Left ventricle myocardium superior (tissue), 1 donor: ENCODE data around the gene ZMYM3. TPM values are rescaled to one million over a fixed set of nuclear protein-coding genes. Genes with fewer than 3 reads are reported as not detected.

Experiments
- ATAC-seq: fragments of 200-7000 bp; cut with Tn5 transposase; one replicate; pipeline ENCODE4 v1.9.1; 2020; ENCODE audit warnings: mild to moderate bottlenecking, moderate library complexity
- DNase-seq: peaks from one replicate; pipeline ENCODE4 v3.0.0-alpha.2; 2020
- intact Hi-C: fragments of 100-400 bp; cut with micrococcal nuclease; formaldehyde crosslinking; loops from one replicate; pipeline ENCODE4 v1.11.0; 2022
- total RNA-seq: library from RNA; stranded (reverse); fragmentation: NEBNext Ultra II Directional; extraction: Animal tissue kit (Norgen Biotek cat#: 25700); gene quantifications from one replicate; pipeline ENCODE4 v1.2.1, GENCODE V29; 2021
- donor health status: DM: no; HTN: yes; CAD: no; lungs with severe emphysema.

Gene ZMYM3
- total RNA-seq, 1 donor from 2014 or later: 16.3 TPM

- ATAC-seq (no peak), DNase-seq (no peak)
- intact Hi-C loops: no loop called here
These were observed 32.8 kb downstream of the ZMYM3 start for GRCh38 chrX:71221145-71221544.

GRCh38 chrX:71217298-71217697, 36.6 kb downstream of the ZMYM3 start:
- DNase-seq (no peak), ATAC-seq (no peak)
- intact Hi-C loops: no loop called here

- ATAC-seq (no peak), DNase-seq (no peak)
- intact Hi-C loops: no loop called here
These were observed 37.5 kb downstream of the ZMYM3 start for GRCh38 chrX:71216485-71216884.

GRCh38 chrX:71215338-71215912, 38.5 kb downstream of the ZMYM3 start:
- no peak for ATAC-seq
- intact Hi-C loops: no loop called here

GRCh38 chrX:71214604-71215337, 39.2 kb downstream of the ZMYM3 start:
- DNase-seq: no peak
- no peak for ATAC-seq
- intact Hi-C loops: no loop called here

More at GRCh38 chrX:71215338-71215912, 38.5 kb downstream of the ZMYM3 start:
- no peak for DNase-seq

- ATAC-seq: no peak
- no peak for DNase-seq
- intact Hi-C loops: no loop called here
These were observed 39.8 kb downstream of the ZMYM3 start for GRCh38 chrX:71214152-71214551.

GRCh38 chrX:71212536-71212935, 41.4 kb downstream of the ZMYM3 start:
- intact Hi-C loops: no loop called here
- no peak for ATAC-seq
- DNase-seq: no peak

- no peak for ATAC-seq
These were observed 43.1 kb downstream of the ZMYM3 start for GRCh38 chrX:71210816-71211215.

GRCh38 chrX:71199252-71200008, 54.5 kb downstream of the ZMYM3 start:
- intact Hi-C loops: no loop called here
- DNase-seq (no peak), ATAC-seq (no peak)

More at GRCh38 chrX:71210816-71211215, 43.1 kb downstream of the ZMYM3 start:
- DNase-seq: no peak
- intact Hi-C loops: no loop called here

GRCh38 chrX:71198066-71198465, 55.9 kb downstream of the ZMYM3 start:
- intact Hi-C loops: no loop called here
- ATAC-seq: no peak
- no peak for DNase-seq

- intact Hi-C loops: no loop called here
- ATAC-seq (no peak), DNase-seq (no peak)
These were observed 57.8 kb downstream of the ZMYM3 start for GRCh38 chrX:71195964-71196649.

GRCh38 chrX:71191248-71191647, 62.7 kb downstream of the ZMYM3 start:
- intact Hi-C loops: no loop called here
- DNase-seq (no peak), ATAC-seq (no peak)

Other genes starting within 250 kb of the ZMYM3 start
- gene SNX12, start 185.8 kb downstream of the ZMYM3 start, total RNA-seq: 45.4 TPM
- gene FOXO4, start 158.3 kb downstream of the ZMYM3 start, total RNA-seq: 56.3 TPM
- not detected for gene CXorf65, start 147.4 kb downstream of the ZMYM3 start, total RNA-seq
- gene IL2RG, start 142.6 kb downstream of the ZMYM3 start, total RNA-seq: 3.0 TPM
- 18.3 TPM for gene MED12, start 135.5 kb downstream of the ZMYM3 start, total RNA-seq
- 0.92 TPM for gene NLGN3, start 109.3 kb downstream of the ZMYM3 start, total RNA-seq
- gene GJB1, start 30.9 kb downstream of the ZMYM3 start, total RNA-seq: not detected
- 105 TPM for gene NONO, start 29.5 kb upstream of the ZMYM3 start, total RNA-seq
- 88.6 TPM for gene ITGB1BP2, start 47.6 kb upstream of the ZMYM3 start, total RNA-seq
- 15.8 TPM for gene TAF1, start 112.2 kb upstream of the ZMYM3 start, total RNA-seq